ENCODE results near the gene MT1F. TPM values are rescaled to one million over a fixed set of nuclear protein-coding genes. Genes with fewer than 3 reads are reported as not detected.

MT1F gene
- total RNA-seq, 1 experiment from 2014 or later: 7.3 TPM

GRCh38 chr16:56632156-56632847 is 25.5 kb upstream of the MT1F start, which contains the start of gene MT1M:
MT1M (plus strand) TSS chr16:56632659; CDS start chr16:56632732, 73 bp downstream.
- Histone ChIP-seq H3K36me3 (ENCODE audit: control insufficient read depth in 1 of 2, insufficient read depth in 2 of 2, low read length in 2 of 2) (no peaks in the 10 kb centered on the region), H3K4me3 (replicated peaks in 1 of 2; ENCODE audit: low read depth in 1 of 2, low read length in 2 of 2) (no peak within 1 kb of the TSS), H4K20me1 (ENCODE audit: insufficient read depth) (no peaks in the 10 kb centered on the region), H3K4me2 (ENCODE audit: low read length) (no peak within 1 kb of the TSS), H3K4me1 (ENCODE audit: control insufficient read depth in 1 of 2, insufficient read depth in 2 of 2, low read length in 2 of 2) (peaks cover 3 to 24% of the 10 kb centered on the region in 2 experiments; a peak in 3 of 4 replicates), H2AFZ (ENCODE audit: low read depth, low read length, poor library complexity, severe bottlenecking) (no peak within 1 kb of the TSS), H3K9me2 (ENCODE audit: insufficient read depth) (no peaks in the 10 kb centered on the region), H3K27me3 (ENCODE audit: insufficient read depth, low read length) (no peaks in the 10 kb centered on the region), H3K9me3 (ENCODE audit: control insufficient read depth in 1 of 2, insufficient read depth in 1 of 2, low read depth in 1 of 2, low read length in 2 of 2) (no peaks in the 10 kb centered on the region), H3K9ac (ENCODE audit: low read length) (no peak within 1 kb of the TSS), H3K27ac (ENCODE audit: low read depth, low read length) (no peak within 1 kb of the TSS), H3K79me2 (ENCODE audit: insufficient read depth, low read length) (no peaks in the 10 kb centered on the region)
- ATAC-seq: no peak
- no TSS peak for BruUV-seq (replicated peaks)
- intact Hi-C loops (cut with micrococcal nuclease): no loop called here
- RAD21 ChIA-PET (ENCODE audit: low non-redundant PET in 1 of 2, low total read pairs in 2 of 2, uncharacterized antibody in 2 of 2, unreplicated experiment in 2 of 2): no interaction called here
- CTCF ChIA-PET: no interaction called here
- POLR2A ChIA-PET: no interaction called here
- no peak for DNase-seq (ENCODE audit: low read depth, low spot score)
- TF ChIP-seq POLR2AphosphoS5 (IDR thresholded peaks at IDR 0.05; ENCODE audit: low read depth, low read length): no peak
- TF ChIP-seq ELF1 (IDR thresholded peaks at IDR 0.05; ENCODE audit: borderline replicate concordance, low read depth): no peak
- no peak for TF ChIP-seq REST (IDR thresholded peaks at IDR 0.05; ENCODE audit: low read depth)
- TF ChIP-seq POLR2A (IDR thresholded peaks at IDR 0.05; ENCODE audit: borderline replicate concordance, extremely low read depth, insufficient read depth, insufficient read length): no peak
- no peak for TF ChIP-seq FOSL1 (IDR thresholded peaks at IDR 0.05; ENCODE audit: low read depth)
- no peak for TF ChIP-seq ZFX (IDR thresholded peaks at IDR 0.05)
- no peak for TF ChIP-seq JUND (IDR thresholded peaks at IDR 0.05)
- TF ChIP-seq YY1 (IDR thresholded peaks at IDR 0.05; ENCODE audit: extremely low read depth, insufficient replicate concordance, low read depth, low read length): no peak
- TF ChIP-seq EGR1 (IDR thresholded peaks at IDR 0.05; ENCODE audit: low read depth): no peak
- TF ChIP-seq SIN3A (IDR thresholded peaks at IDR 0.05; ENCODE audit: low read depth): no peak
- no peak for TF ChIP-seq CTCF (IDR thresholded peaks at IDR 0.05 in 2 of 3, conservative IDR thresholded peaks at IDR 0.05 in 1 of 3; ENCODE audit: borderline replicate concordance in 1 of 3, insufficient read depth in 1 of 3, low read depth in 2 of 3, low read length in 2 of 3)
- no peak for TF ChIP-seq EZH2phosphoT487 (IDR thresholded peaks at IDR 0.05; ENCODE audit: borderline replicate concordance)

Data from HCT116 (cell line).